WERI-Rb-1 (cell line): ENCODE measurements around the gene IFT88.

Source experiments
- DNase-seq: peaks from one replicate; pipeline ENCODE4 v3.0.0-alpha.2; 2020
- H3K27ac ChIP-seq: fragments of 250-450 bp; sonication (Bioruptor Pico); 2 replicates; pipeline ENCODE4 v1.5.1; 2020; ENCODE audit warnings: mild to moderate bottlenecking, moderate library complexity
- H3K27me3 ChIP-seq: fragments of 250-450 bp; sonication (Bioruptor Pico); 2 replicates; pipeline ENCODE4 v1.5.1; 2021; ENCODE audit warnings: mild to moderate bottlenecking, low read depth, moderate library complexity; ENCODE audit not compliant: insufficient read depth, severe bottlenecking
- H3K36me3 ChIP-seq: fragments of 250-450 bp; sonication (Bioruptor Pico); 2 replicates; pipeline ENCODE4 v1.5.1; 2020; ENCODE audit warnings: mild to moderate bottlenecking, moderate library complexity
- H3K4me3 ChIP-seq: 2 replicates; pipeline ENCODE4 v1.5.1; 2011; ENCODE audit warnings: low read depth, mild to moderate bottlenecking, control low read depth, low read length
- H3K9me3 ChIP-seq: fragments of 250-450 bp; sonication (Bioruptor Pico); 2 replicates; pipeline ENCODE4 v1.5.1; 2021; ENCODE audit warnings: mild to moderate bottlenecking, moderate library complexity; ENCODE audit not compliant: severe bottlenecking
- TF ChIP-seq, protein P1 (sequence below): IDR thresholded peaks from 2 replicates; pipeline ENCODE4 v1.5.1; 2011; ENCODE audit warnings: low read depth, mild to moderate bottlenecking, control low read depth, inconsistent platforms, low read length

Gene IFT88

DNA sequence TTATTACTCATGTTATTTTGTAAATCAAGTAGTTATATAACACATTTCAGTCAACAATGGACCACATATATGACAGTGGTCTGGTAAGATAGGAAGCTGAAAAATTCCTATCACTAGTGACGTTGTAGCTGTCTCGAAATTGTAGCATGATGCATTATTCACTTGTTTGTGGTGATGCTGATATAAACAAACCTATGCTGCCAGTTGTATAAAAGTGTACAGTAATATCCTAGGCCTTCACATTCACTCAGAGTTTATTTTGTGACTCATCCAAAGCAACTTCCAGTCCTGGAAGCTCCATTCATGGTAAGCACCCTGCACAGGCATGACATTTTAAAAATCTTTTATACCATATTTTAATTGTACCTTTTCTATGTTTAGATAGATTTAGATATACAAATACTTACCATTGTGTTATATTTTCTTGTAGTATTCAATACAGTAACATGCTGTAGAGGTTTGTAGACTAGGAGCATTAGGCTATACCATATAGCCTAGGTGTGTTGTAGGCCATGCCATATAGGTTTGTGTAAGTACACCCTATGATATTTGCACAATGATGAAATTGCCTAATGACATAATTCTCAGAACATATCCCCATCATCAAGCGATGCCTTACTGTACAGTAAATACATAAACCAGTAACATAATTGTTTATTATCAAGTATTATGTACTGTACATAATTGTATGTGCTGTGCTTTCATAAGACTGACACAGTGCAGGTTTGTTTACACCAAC is 49.3 kb downstream of the IFT88 start:
- DNase-seq, result no peak
- TF ChIP-seq, protein P1, sequence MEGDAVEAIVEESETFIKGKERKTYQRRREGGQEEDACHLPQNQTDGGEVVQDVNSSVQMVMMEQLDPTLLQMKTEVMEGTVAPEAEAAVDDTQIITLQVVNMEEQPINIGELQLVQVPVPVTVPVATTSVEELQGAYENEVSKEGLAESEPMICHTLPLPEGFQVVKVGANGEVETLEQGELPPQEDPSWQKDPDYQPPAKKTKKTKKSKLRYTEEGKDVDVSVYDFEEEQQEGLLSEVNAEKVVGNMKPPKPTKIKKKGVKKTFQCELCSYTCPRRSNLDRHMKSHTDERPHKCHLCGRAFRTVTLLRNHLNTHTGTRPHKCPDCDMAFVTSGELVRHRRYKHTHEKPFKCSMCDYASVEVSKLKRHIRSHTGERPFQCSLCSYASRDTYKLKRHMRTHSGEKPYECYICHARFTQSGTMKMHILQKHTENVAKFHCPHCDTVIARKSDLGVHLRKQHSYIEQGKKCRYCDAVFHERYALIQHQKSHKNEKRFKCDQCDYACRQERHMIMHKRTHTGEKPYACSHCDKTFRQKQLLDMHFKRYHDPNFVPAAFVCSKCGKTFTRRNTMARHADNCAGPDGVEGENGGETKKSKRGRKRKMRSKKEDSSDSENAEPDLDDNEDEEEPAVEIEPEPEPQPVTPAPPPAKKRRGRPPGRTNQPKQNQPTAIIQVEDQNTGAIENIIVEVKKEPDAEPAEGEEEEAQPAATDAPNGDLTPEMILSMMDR, result no peak

DNA sequence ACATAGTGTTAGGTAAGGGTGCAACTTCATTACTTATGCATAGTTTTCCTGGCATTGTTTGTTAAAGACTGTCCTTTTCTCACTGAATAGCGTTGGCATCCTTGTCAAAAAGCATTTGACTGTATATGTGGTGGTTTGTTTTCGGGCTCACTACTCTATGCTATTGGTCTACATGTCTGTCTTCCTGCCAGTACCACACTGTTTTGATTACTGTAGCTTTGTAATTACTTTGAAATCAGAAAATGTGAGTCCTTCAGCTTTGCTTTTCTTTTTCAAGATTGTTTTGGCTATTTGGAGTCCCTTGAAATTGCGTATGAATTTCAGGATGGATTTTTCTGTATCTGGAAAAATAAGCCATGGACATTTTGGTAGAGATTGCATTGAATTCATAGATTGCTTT is 56.0 kb downstream of the IFT88 start:
- Histone ChIP-seq H3K27ac (no peak overlapping the region), H3K4me3 (no peak overlapping the region), H3K27me3 (no peaks in the 10 kb centered on the region), H3K9me3 (no peaks in the 10 kb centered on the region), H3K36me3 (no peaks in the 10 kb centered on the region)
- TF ChIP-seq, protein P1, result no peak
- no peak for DNase-seq

More for the DNA sequence above, 49.3 kb downstream of the IFT88 start:
- Histone ChIP-seq H3K36me3 (no peaks in the 10 kb centered on the region), H3K9me3 (no peaks in the 10 kb centered on the region), H3K27me3 (no peaks in the 10 kb centered on the region), H3K4me3 (no peak overlapping the region), H3K27ac (no peak overlapping the region)

GRCh38 chr13:20624213-20624612 is 57.3 kb downstream of the IFT88 start:
- TF ChIP-seq, protein P1, result no peak
- no peak overlapping the region for H3K27ac ChIP-seq
- no peaks in the 10 kb centered on the region for H3K27me3 ChIP-seq
- no peak for DNase-seq
- H3K4me3 ChIP-seq, result no peak overlapping the region
- H3K36me3 ChIP-seq, result no peaks in the 10 kb centered on the region
- H3K9me3 ChIP-seq, result no peaks in the 10 kb centered on the region

- no peaks in the 10 kb centered on the region for H3K27me3 ChIP-seq
- TF ChIP-seq, protein P1, result no peak
- no peaks in the 10 kb centered on the region for H3K36me3 ChIP-seq
- H3K4me3 ChIP-seq, result no peak overlapping the region
- no peak for DNase-seq
- no peaks in the 10 kb centered on the region for H3K9me3 ChIP-seq
- H3K27ac ChIP-seq, result no peak overlapping the region
Measured at GRCh38 chr13:20633802-20634201, 66.8 kb downstream of the IFT88 start.

- H3K4me3 ChIP-seq, result no peak overlapping the region
- TF ChIP-seq, protein P1, result no peak
- H3K9me3 ChIP-seq, result no peaks in the 10 kb centered on the region
- H3K27ac ChIP-seq, result no peak overlapping the region
- H3K36me3 ChIP-seq, result no peaks in the 10 kb centered on the region; the same call in 1 of the 2 replicates
- no peak for DNase-seq
- no peaks in the 10 kb centered on the region for H3K27me3 ChIP-seq
Measured at GRCh38 chr13:20636079-20636478, 69.1 kb downstream of the IFT88 start.

- Histone ChIP-seq H3K27me3 (no peaks in the 10 kb centered on the region), H3K4me3 (no peak overlapping the region), H3K36me3 (no peaks in the 10 kb centered on the region; the same call in 1 of the 2 replicates), H3K9me3 (no peaks in the 10 kb centered on the region), H3K27ac (no peak overlapping the region)
- no peak for DNase-seq
- TF ChIP-seq, protein P1, result no peak
Measured at GRCh38 chr13:20637811-20638210, 70.9 kb downstream of the IFT88 start.
